Naive thymus-derived CD8-positive, alpha-beta T cell (primary cell): ENCODE data around the gene CSAD. TPM values are rescaled to one million over a fixed set of nuclear protein-coding genes. Genes with fewer than 3 reads are reported as not detected.
"Not testable (repeated sequence)": the region's sequence is repeated elsewhere in the genome, so short reads cannot be mapped to it uniquely, and the experiment has no call there.

Experiments
- ATAC-seq, 2 donors: fragments of 150-1000 bp; cut with Tn5 transposase in 1 of 2; sonication (Bioruptor Pico), chemical (Tn5 transposase) in 1 of 2; 1 replicate in 1 of 2; 2 replicates in 1 of 2; pipeline ENCODE4 v1.10.0; 2021; ENCODE audit warnings: mild to moderate bottlenecking in 2 of 2, moderate library complexity in 2 of 2
- POLR2A ChIA-PET: fragments of 350-600 bp; sonication (Branson Sonifier 250); formaldehyde crosslinking; loops from one replicate; lab custom pipeline; 2021; ENCODE audit warnings: antibody characterized with exemption; lab: Charles Lee
- DNase-seq, 10 donors: peaks; one replicate each; pipeline versions ENCODE4 v3.0.0 to v3.0.0-alpha.2; 2020 to 2022
- H3K27ac Mint-ChIP-seq, 10 donors: one replicate each; pipeline ENCODE4 v1.8.0; 2020 to 2022; ENCODE audit warnings: mild to moderate bottlenecking in 10 of 10, mixed read lengths in 10 of 10, moderate library complexity in 4 of 10, inconsistent platforms in 1 of 10
- H3K27me3 Mint-ChIP-seq, 5 donors: one replicate each; pipeline ENCODE4 v1.8.0; 2021 to 2022; ENCODE audit warnings: mixed read lengths in 5 of 5
- H3K36me3 Mint-ChIP-seq, 3 donors: one replicate each; pipeline ENCODE4 v1.8.0; 2020 to 2022; ENCODE audit warnings: mixed read lengths in 3 of 3, mild to moderate bottlenecking in 2 of 3, inconsistent platforms in 1 of 3
- H3K4me1 Mint-ChIP-seq, 4 donors: one replicate each; pipeline ENCODE4 v1.8.0; 2021 to 2022; ENCODE audit warnings: mixed read lengths in 4 of 4
- H3K4me3 Mint-ChIP-seq, 10 donors: one replicate each; pipeline ENCODE4 v1.8.0; 2020 to 2022; ENCODE audit warnings: mild to moderate bottlenecking in 10 of 10, mixed read lengths in 10 of 10, moderate library complexity in 6 of 10, inconsistent platforms in 1 of 10
- H3K9me3 Mint-ChIP-seq, 9 donors: one replicate each; pipeline ENCODE4 v1.8.0; 2020 to 2022; ENCODE audit warnings: mixed read lengths in 9 of 9, mild to moderate bottlenecking in 3 of 9, inconsistent platforms in 1 of 9, moderate library complexity in 1 of 9
- polyA plus RNA-seq, 3 donors: library from polyadenylated mRNA; unstranded; fragments of 300-500 nt; fragmentation: Illumina TruSeq; gene quantifications; one replicate each; pipeline ENCODE4 v1.2.3, GENCODE V29; 2021
- total RNA-seq, 8 experiments: library from RNA in 2 of 8; stranded (reverse) in 2 of 8; gene quantifications; one replicate each; pipeline ENCODE4 v1.2.3 and lab custom pipeline; 2021 to 2026

CSAD gene
- total and polyA plus RNA-seq, 5 experiments from 2014 or later: 1.1 to 53.4 (median 1.3) TPM

DNA sequence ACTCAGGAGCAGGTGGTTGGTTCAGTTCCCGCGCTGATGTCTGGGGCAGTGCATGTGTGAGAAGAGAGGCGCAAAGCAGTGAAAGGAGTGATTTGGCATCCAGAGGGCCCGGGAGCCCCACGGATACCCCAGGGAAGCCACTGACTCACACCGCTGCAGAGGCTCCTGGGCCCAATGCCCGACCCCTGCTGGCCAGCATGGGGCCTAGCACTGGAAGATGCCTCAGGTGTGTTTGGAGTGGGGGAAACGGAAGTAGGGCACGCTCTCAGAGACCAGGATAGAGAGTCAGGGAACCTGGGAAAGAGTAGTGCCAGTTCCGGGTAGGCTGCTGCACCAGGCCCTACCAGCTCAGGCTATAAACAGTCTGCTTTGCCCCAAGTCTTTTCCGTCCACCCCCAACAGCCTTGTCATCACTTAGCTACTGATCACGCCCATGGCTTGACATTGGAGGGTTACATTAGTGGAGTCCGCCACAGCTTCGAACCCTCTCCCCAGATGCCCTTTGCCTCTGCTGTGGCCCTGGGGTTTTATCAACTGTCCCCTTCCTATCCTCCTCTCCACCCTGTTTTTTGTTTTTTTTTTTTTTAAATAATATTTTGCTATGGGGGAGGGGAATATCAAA lies 9.5 kb upstream of the CSAD start:
- Mint-ChIP-seq H3K27me3 (no peaks in the 10 kb centered on the region), H3K36me3 (peaks cover 0 to 86% (median 7%) of the 10 kb centered on the region in 3 donors), H3K4me3 (peak overlapping the region in 2 of 10 donors; percentile 30 to 63), H3K27ac (peak overlapping the region in 8 of 10 donors; percentile 40 to 82 (median 73)), H3K9me3 (no peaks in the 10 kb centered on the region), H3K4me1 (peaks cover 12 to 49% (median 34%) of the 10 kb centered on the region in 4 donors)
- DNase-seq: peak in 8 of 10 donors; percentile 30 to 60 (median 52)
- POLR2A ChIA-PET: interaction anchor here (0.9 to 17.2 kb wide), 6 partner anchors 10 to 103 kb away, joined by 3 to 338 read pairs (median 6); partner anchors contain the start of genes CSAD, ITGB7 and ZNF740
- ATAC-seq: peak; percentile 94 to 96

DNA sequence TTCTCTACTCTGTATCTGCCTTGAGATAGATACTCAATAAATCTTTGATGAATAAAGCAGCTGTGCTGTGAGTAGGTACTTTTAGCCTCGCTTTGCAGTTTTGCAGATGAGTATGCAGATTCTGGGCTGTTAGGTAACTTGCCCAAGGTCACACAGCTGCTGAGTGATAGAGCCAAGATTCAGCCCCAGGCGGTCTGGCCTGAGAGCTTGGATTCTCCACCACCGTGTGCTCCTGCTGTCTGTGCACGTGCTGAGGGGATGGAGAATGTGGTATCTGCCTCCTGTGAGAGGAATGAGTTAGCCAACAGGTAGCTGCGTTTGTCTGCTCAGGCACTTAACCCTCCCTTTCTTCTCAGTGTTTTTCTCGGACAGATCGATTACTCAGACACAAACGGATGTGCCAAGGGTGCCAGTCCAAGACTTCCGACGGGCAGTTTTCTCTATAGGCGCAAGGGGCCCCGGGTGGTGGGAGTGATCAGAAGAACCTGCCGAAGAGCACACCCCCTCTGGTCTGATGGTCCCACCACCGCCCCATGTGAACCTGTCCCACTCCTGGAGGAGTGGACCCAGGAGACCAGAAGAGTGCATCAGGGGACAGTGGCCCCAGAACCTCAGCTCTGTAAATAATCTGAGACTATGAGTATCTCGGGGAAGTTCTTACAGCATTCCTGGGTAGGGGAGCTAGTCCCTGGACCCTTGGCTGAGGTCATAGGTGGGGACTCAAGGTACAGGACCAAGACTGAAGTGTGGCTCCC lies 6.6 kb upstream of the CSAD start:
- Mint-ChIP-seq H3K27ac (peak overlapping the region in 7 of 10 donors; percentile 14 to 62 (median 40)), H3K4me3 (no peak overlapping the region), H3K36me3 (peaks cover 0 to 85% (median 9%) of the 10 kb centered on the region in 3 donors), H3K4me1 (peaks cover 23 to 64% (median 59%) of the 10 kb centered on the region in 4 donors), H3K9me3 (no peaks in the 10 kb centered on the region), H3K27me3 (no peaks in the 10 kb centered on the region)
- DNase-seq: no peak
- ATAC-seq: no peak
- POLR2A ChIA-PET: interaction anchor here (0.6 to 17.2 kb wide), 8 partner anchors 14 to 139 kb away, joined by 3 to 338 read pairs (median 3); partner anchors contain the start of genes ESPL1 and ITGB7

DNA sequence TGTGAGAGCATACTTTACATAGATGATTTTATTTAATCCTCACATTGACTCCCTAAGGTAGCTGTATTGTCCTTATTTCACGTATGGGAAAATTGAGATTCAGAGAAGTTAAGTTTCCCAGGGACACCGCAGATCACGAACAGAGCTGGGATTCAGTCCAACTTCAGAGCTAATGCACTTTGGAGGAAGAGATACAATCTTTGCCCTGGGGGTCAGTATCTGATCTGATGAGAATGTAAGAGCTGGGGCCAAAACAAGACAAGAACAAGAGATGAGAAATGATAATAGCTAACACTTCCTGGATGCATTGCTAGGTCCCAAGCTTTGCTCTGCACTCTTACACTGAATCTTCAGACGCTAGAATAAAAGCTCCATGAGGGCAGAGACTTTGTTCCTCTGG lies 6.0 kb upstream of the CSAD start:
- POLR2A ChIA-PET: interaction anchor here (0.9 to 17.2 kb wide), 6 partner anchors 17 to 139 kb away, joined by 3 to 338 read pairs (median 3); partner anchors contain the start of genes ESPL1 and ITGB7
- peaks cover 0 to 85% (median 13%) of the 10 kb centered on the region in 3 donors for H3K36me3 Mint-ChIP-seq
- no peak for ATAC-seq
- no peak overlapping the region for H3K4me3 Mint-ChIP-seq
- H3K27me3 Mint-ChIP-seq: no peaks in the 10 kb centered on the region
- H3K9me3 Mint-ChIP-seq: no peaks in the 10 kb centered on the region
- no peak for DNase-seq
- peak overlapping the region in 3 of 10 donors; percentile 11 to 78 (median 57) for H3K27ac Mint-ChIP-seq
- peaks cover 25 to 70% (median 63%) of the 10 kb centered on the region in 4 donors for H3K4me1 Mint-ChIP-seq

DNA sequence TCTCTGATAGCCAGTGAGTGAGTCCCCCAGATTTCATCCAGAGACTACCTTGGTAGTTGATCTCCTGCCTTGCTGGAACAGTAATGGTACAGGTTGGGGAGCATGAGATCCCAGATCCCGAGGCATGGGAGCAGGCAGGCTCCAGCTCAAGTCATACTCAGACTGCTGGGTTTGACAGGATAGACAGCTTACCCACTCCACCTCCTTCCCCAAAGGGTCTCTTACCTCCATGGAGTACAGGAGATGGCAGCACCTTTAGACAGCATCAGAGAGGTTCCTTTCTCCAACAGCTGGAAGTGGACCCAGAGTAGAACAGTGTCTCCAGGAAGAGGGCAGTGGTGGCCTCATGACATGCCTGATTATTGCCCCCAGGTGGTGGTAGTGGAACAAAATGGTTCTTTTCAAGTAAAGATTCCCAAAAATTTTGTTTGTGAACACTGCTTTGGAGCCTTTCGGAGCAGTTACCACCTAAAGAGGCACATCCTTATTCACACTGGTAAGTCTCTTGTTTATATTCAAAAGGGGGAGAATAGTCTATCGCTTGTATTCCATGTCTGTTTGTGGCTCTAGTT lies 4.9 kb upstream of the CSAD start:
- Mint-ChIP-seq H3K4me3 (peak overlapping the region in 1 of 10 donors; percentile 10), H3K9me3 (no peaks in the 10 kb centered on the region), H3K27ac (peak overlapping the region in 9 of 10 donors; percentile 27 to 90 (median 58)), H3K27me3 (no peaks in the 10 kb centered on the region), H3K36me3 (peaks cover 0 to 78% (median 13%) of the 10 kb centered on the region in 3 donors), H3K4me1 (peaks cover 30 to 73% (median 63%) of the 10 kb centered on the region in 4 donors)
- ATAC-seq (no peak), DNase-seq (no peak)
- POLR2A ChIA-PET: interaction anchor here (0.7 to 17.2 kb wide), 3 partner anchors 8 to 33 kb away, joined by 3 to 338 read pairs (median 3); partner anchors contain the start of gene ITGB7

DNA sequence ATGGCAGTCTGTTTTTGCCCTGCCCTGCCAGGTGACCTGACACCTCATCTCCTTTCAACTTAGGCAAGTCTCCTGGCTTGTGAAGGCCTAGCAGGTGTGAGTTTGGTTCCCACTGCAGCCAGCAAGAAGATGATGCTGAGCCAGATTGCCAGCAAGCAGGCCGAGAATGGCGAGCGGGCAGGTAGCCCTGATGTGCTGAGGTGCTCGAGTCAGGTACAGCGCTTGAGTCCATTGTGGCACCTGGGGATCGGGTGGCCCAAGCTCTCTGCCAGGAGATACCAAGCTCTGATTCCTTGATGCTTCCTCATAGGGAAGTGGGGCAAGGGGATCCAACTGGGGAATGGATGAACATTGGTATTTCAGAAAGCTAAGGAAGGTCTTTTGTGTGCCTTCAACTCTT lies 4.1 kb upstream of the CSAD start:
- Mint-ChIP-seq H3K27ac (peak overlapping the region; percentile 28 to 90 (median 68)), H3K4me1 (peaks cover 26 to 73% (median 62%) of the 10 kb centered on the region in 4 donors), H3K9me3 (no peaks in the 10 kb centered on the region), H3K4me3 (peak overlapping the region in 8 of 10 donors; percentile 22 to 90 (median 46)), H3K36me3 (peaks cover 0 to 73% (median 13%) of the 10 kb centered on the region in 3 donors), H3K27me3 (no peaks in the 10 kb centered on the region)
- no peak for ATAC-seq
- no peak for DNase-seq
- POLR2A ChIA-PET: interaction anchor here (17.2 kb wide), 1 partner anchor 18 kb away, joined by 338 read pairs; the partner anchor contains the start of gene ITGB7

DNA sequence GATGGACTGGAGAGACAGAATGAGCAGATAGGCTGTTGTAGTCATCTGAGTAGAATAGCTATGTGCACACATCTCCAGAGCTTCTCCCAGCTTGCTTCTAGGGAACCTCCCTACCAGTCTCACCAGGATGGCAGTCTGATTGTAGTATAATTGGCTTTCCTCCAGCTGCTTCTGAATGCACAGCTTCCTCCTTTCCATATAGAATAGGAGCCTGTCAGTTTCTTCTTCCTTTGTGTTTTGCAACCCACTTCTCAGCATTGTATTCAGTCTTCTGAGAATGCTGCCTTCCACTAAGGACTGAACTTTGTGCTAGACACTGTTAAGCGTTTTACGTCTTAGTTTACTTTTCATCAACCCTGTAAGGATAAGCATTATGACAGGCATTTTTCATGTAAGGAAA lies 2.2 kb upstream of the CSAD start:
- ATAC-seq (no peak), DNase-seq (no peak)
- Mint-ChIP-seq H3K27me3 (no peaks in the 10 kb centered on the region), H3K9me3 (no peaks in the 10 kb centered on the region), H3K4me1 (peaks cover 31 to 78% (median 61%) of the 10 kb centered on the region in 4 donors), H3K27ac (peak overlapping the region in 6 of 10 donors; percentile 9 to 99 (median 72)), H3K4me3 (peak overlapping the region; percentile 90 to 97 (median 91)), H3K36me3 (peaks cover 0 to 63% (median 13%) of the 10 kb centered on the region in 3 donors)
- POLR2A ChIA-PET: interaction anchor here (3.4 to 17.2 kb wide), 4 partner anchors 8 to 113 kb away, joined by 22 to 338 read pairs (median 36); partner anchors contain the start of genes ITGB7 and PFDN5

DNA sequence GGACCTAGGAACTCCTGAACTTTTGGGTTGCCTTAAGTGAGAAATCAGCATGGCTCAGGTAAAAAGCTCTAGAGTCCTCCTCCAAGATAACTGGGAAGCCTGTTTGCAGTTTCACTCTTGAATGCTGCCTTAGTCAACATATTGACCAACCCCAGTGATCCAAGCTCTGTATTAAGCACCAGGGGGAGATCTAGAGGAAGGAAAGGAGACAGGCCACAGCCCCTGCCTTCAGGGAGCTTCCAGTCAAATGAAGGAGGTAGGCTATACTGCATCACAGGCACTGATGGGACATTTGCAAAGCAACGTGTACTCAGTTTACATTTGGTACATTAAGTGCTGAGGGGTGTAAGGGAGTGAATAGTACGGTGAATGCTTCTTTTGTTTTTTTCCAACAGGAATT lies 1.2 kb upstream of the CSAD start:
- Mint-ChIP-seq H3K9me3 (no peaks in the 10 kb centered on the region), H3K4me1 (peaks cover 31 to 78% (median 59%) of the 10 kb centered on the region in 4 donors), H3K4me3 (peak overlapping the region; percentile 90 to 97 (median 91)), H3K27ac (peak overlapping the region; percentile 30 to 99 (median 93)), H3K27me3 (no peaks in the 10 kb centered on the region), H3K36me3 (peaks cover 0 to 54% (median 10%) of the 10 kb centered on the region in 3 donors)
- ATAC-seq: no peak
- POLR2A ChIA-PET: interaction anchor here (0.8 to 17.2 kb wide), 12 partner anchors 9 to 139 kb away, joined by 3 to 338 read pairs (median 16); partner anchors contain the start of genes AAAS, ESPL1, ITGB7 and MYG1
- no peak for DNase-seq

DNA sequence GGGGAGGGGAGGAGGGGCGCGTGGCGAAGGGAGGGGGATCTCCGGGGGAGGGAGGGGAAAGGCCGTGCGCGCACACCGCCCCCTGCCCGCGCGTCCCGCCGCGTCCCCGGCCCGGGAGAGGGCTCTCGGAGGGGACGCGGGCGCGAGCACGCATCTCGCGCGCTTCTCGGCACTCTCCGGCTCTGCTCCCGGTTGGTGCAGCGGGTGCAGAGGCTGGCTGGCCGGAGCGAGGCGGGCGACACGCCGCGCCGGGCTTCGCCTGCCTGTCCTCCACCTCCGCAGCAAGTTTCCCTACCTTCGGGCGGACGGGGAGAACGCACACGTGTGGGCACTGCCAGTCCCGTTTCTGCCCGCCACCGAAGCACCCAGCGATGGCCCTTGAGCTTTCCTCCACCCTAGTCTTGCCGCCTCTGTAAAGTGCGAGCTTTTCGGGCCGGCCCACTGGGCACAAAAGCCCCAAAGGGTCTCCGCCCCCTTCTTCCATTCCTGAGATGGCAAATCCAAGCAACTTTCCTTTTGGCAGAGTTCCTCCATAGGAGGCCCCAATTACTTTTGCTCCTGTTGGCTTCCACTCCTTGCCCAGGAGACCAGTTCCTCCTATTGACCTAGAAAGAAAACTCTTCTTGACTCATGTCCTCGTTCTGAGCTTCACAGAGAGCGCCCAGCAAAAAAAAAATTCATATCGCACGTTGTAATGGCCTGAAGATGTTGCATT lies 363 bp upstream of the CSAD start:
- ATAC-seq: peak; percentile 48 to 56
- peak overlapping the region; percentile 90 to 97 (median 92) for H3K4me3 Mint-ChIP-seq
- peak overlapping the region; percentile 87 to 99 (median 96) for H3K27ac Mint-ChIP-seq
- H3K4me1 Mint-ChIP-seq: peaks cover 31 to 69% (median 59%) of the 10 kb centered on the region in 4 donors
- peaks cover 0 to 45% (median 10%) of the 10 kb centered on the region in 3 donors for H3K36me3 Mint-ChIP-seq
- no peaks in the 10 kb centered on the region for H3K27me3 Mint-ChIP-seq
- H3K9me3 Mint-ChIP-seq: no peaks in the 10 kb centered on the region
- DNase-seq: peak in 5 of 10 donors; percentile 58 to 71 (median 69)
- POLR2A ChIA-PET: interaction anchor here (0.6 to 17.2 kb wide), 34 partner anchors 9 to 320 kb away, joined by 3 to 338 read pairs (median 4); partner anchors contain the start of genes AAAS, EIF4B, ESPL1 and ITGB7

DNA sequence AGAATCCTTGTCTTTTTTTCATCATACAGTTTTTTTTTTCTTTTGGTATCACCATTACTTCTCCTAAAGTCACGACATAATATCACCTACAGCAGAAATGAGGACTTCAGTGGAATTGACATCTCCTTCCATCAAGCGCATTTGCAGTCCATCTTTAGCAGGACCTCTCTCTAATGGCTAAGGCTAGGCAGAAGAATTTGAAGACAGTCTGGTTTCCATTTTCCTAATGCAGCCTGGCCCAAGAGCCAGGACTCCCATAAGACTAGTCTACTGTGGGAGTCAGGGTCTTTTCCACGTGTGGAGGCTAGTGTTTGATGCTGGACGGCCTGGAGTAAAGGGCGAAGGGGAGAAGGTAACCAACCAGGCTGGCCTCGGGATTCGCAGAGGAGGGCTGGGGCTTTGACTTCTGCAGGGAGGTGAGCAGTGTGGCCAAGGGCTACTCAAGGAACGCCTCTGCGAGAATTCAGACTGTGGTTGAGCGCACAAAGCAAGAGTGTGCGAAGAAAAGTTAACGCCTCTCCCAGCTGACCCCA lies 972 bp downstream of the CSAD start:
- ATAC-seq: no peak
- Mint-ChIP-seq H3K9me3 (no peaks in the 10 kb centered on the region), H3K27me3 (no peaks in the 10 kb centered on the region), H3K27ac (peak overlapping the region; percentile 94 to 99 (median 98)), H3K4me3 (peak overlapping the region; percentile 90 to 97 (median 92)), H3K4me1 (peaks cover 27 to 59% (median 48%) of the 10 kb centered on the region in 4 donors), H3K36me3 (peaks cover 0 to 32% (median 8%) of the 10 kb centered on the region in 3 donors)
- POLR2A ChIA-PET: interaction anchor here (0.6 to 17.2 kb wide), 26 partner anchors 12 to 321 kb away, joined by 3 to 338 read pairs (median 6); partner anchors contain the start of genes AAAS, EIF4B, ESPL1 and ITGB7
- DNase-seq: peak in 1 of 10 donors; percentile 9

DNA sequence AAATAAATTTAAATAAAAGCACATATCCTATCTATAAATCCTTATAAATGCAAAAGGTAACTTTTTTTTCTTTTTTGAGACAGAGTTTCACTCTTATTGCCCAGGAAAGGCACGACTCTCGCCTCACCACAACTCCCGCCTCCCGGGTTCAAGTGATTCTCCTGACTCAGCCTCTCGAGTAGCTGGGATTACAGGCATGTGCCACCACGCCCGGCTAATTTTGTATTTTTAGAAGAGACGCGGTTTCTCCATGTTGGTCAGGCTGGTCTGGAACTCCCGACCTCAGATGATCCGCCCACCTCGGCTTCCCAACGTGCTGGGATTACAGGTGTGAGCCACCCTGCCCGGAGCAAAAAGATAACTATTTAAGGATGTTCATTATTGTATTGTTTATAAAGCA lies 1.9 kb downstream of the CSAD start:
- DNase-seq, ATAC-seq, H3K9me3 Mint-ChIP-seq, H3K27me3 Mint-ChIP-seq: not testable (repeated sequence)
- Mint-ChIP-seq H3K27ac (peak overlapping the region in 9 of 10 donors; percentile 53 to 99 (median 98)), H3K4me3 (peak overlapping the region in 7 of 10 donors; percentile 19 to 97 (median 92)), H3K36me3 (peaks cover 0 to 23% (median 6%) of the 10 kb centered on the region in 3 donors), H3K4me1 (peaks cover 21 to 50% (median 40%) of the 10 kb centered on the region in 4 donors)
- POLR2A ChIA-PET: interaction anchor here (0.7 to 17.2 kb wide), 3 partner anchors 13 to 143 kb away, joined by 3 to 338 read pairs (median 32); partner anchors contain the start of genes AAAS and ITGB7
